Pancreas (tissue), 10 donors: ENCODE data around the gene ITGB4. TPM values are rescaled to one million over a fixed set of nuclear protein-coding genes. Genes with fewer than 3 reads are reported as not detected.

Experiments used
- ATAC-seq, 4 donors: fragments of 200-7000 bp; cut with Tn5 transposase; one replicate each; pipeline versions ENCODE4 v1.8.0 to v1.9.1; 2020; ENCODE audit warnings: mild to moderate bottlenecking in 4 of 4, moderate library complexity in 4 of 4
- DNase-seq, 6 donors: peaks; one replicate each; pipeline ENCODE4 v3.0.0-alpha.2; 2020
- FAIRE-seq: peaks from 2 replicates; lab custom pipeline; 2012; peaks lifted over from hg19 to GRCh38; lab: Jason Lieb, UNC
- H3K27ac ChIP-seq, 4 donors: fragments of 200-600 bp; sonication (generic); 1 replicate in 3 of 4; 2 replicates in 1 of 4; pipeline versions ENCODE4 v1.5.0 to v1.8.0; 2020
- H3K27me3 ChIP-seq, 4 donors: fragments of 200-600 bp; one replicate each; pipeline ENCODE4 v1.8.0; 2021
- H3K36me3 ChIP-seq, 3 donors: fragments of 200-600 bp; sonication (generic) in 1 of 3; one replicate each; pipeline versions ENCODE4 v1.5.0 to v1.8.0; 2020 to 2021
- H3K4me1 ChIP-seq, 3 donors: fragments of 200-600 bp; one replicate each; pipeline ENCODE4 v1.8.0; 2021
- H3K4me3 ChIP-seq, 4 donors: fragments of 200-600 bp; sonication (generic) in 2 of 4; one replicate each; pipeline versions ENCODE4 v1.5.0 to v1.8.0; 2020 to 2021
- H3K9me3 ChIP-seq, 4 donors: fragments of 200-600 bp; one replicate each; pipeline ENCODE4 v1.8.0; 2021
- CTCF ChIP-seq, 4 donors: fragments of 200-600 bp; sonication (generic) in 3 of 4; IDR thresholded peaks; one replicate each; pipeline versions ENCODE4 v1.5.0 to v1.8.0; 2021; ENCODE audit warnings: antibody characterized with exemption in 4 of 4
- WGBS, 2 donors: extraction: QIAGEN DNeasy Blood & Tissue Kit; methylation state at CpG; one replicate each; pipeline ENCODE4 v1.1.7; 2013; 5-methylcytosine and 5-hydroxymethylcytosine counted together
- intact Hi-C, 3 donors: fragments of 100-400 bp; cut with DNase I; formaldehyde crosslinking; loops; one replicate each; pipeline versions ENCODE4 v1.11.1 to v1.14.2; 2022
- polyA plus RNA-seq, 2 donors: library from polyadenylated mRNA; stranded (reverse); fragments of 200-250 nt; gene quantifications; one replicate each; pipeline ENCODE4 v1.2.3, GENCODE V29; 2013
- total RNA-seq, 6 donors: library from RNA; stranded (reverse); fragmentation: NEBNext Ultra II Directional in 4 of 6; extraction: Animal tissue kit (Norgen Biotek cat#: 25700) in 4 of 6; gene quantifications; one replicate each; pipeline versions ENCODE4 v1.2.1 to v1.2.4, GENCODE V29; 2021 to 2023
- donor health status: healthy with polysubstance abuse.
- donor health status: DM: no; HTN: no; CAD: no; lungs with moderate emphysema.
- donor health status: DM: no; HTN: no; CAD: no.
- donor health status: control.
- donor health status: control.
- donor health status: Bipolar disorder and iron deficiency.
- donor health status: DM: yes; HTN: yes; CAD: no.
- donor health status: DM: no; HTN: no; CAD: no.
- donor health status: DM: no; HTN: no; CAD: no.
- donor health status: DM: yes; HTN: yes; CAD: no.

The ITGB4 gene
- total and polyA plus RNA-seq, 8 donors = 16.4 to 50.5 (median 22.7) TPM

GRCh38 chr17:75743625-75744206, 22.5 kb downstream of the ITGB4 start:
- 77 to 80% methylated on average over 24 to 25 of the region's 25 CpGs for WGBS, 2 donors
- no peak for FAIRE-seq
- Histone ChIP-seq H3K4me1 (no peaks in the 10 kb centered on the region), H3K36me3 (no peaks in the 10 kb centered on the region), H3K4me3 (no peak overlapping the region), H3K27me3 (no peaks in the 10 kb centered on the region), H3K27ac (no peak overlapping the region), H3K9me3 (no peaks in the 10 kb centered on the region)
- peak in 2 of 4 donors; percentile 57 to 73 for ATAC-seq
- no peak for TF ChIP-seq CTCF (IDR thresholded peaks at IDR 0.05)
- peak in 2 of 6 donors; percentile 47 to 70 for DNase-seq
- intact Hi-C loops = loop anchor here in 1 of 3 donors (10.0 kb wide), 1 partner anchor 69 kb away; no protein-coding TSS in a partner anchor

GRCh38 chr17:75748706-75749105, 27.4 kb downstream of the ITGB4 start:
- FAIRE-seq (no peak), ATAC-seq (no peak), DNase-seq (peak in 2 of 6 donors; percentile 27 to 54)
- H3K27me3 ChIP-seq = no peaks in the 10 kb centered on the region
- no peak overlapping the region for H3K4me3 ChIP-seq
- WGBS, 2 donors = 72 to 78% methylated on average over 9 of the region's 9 CpGs
- intact Hi-C loops = loop anchor here in 2 of 3 donors (2.0 to 10.0 kb wide), 4 partner anchors 74 to 321 kb away; partner anchors contain the start of gene SMIM5 (in 1 of the 2)
- TF ChIP-seq CTCF (IDR thresholded peaks at IDR 0.05) = no peak
- no peaks in the 10 kb centered on the region for H3K9me3 ChIP-seq
- H3K27ac ChIP-seq = no peak overlapping the region
- no peaks in the 10 kb centered on the region for H3K36me3 ChIP-seq
- H3K4me1 ChIP-seq = no peaks in the 10 kb centered on the region

- ATAC-seq (peak; percentile 63 to 76 (median 69)), FAIRE-seq (no peak), DNase-seq (peak; percentile 68 to 97 (median 88))
- no peak overlapping the region for H3K4me3 ChIP-seq
- H3K27me3 ChIP-seq = no peaks in the 10 kb centered on the region
- no peaks in the 10 kb centered on the region for H3K36me3 ChIP-seq
- no peaks in the 10 kb centered on the region for H3K4me1 ChIP-seq
- 18 to 24% methylated on average over 20 of the region's 20 CpGs for WGBS, 2 donors
- no peak overlapping the region for H3K27ac ChIP-seq
- TF ChIP-seq CTCF (IDR thresholded peaks at IDR 0.05) = peak; percentile 89 to 98 (median 94)
- H3K9me3 ChIP-seq = no peaks in the 10 kb centered on the region
- intact Hi-C loops = loop anchor here (2.0 to 10.0 kb wide), 6 partner anchors 75 to 322 kb away; partner anchors contain the start of gene SMIM5 (in 1 of the 3)
Observed at GRCh38 chr17:75749545-75750389, 28.5 kb downstream of the ITGB4 start.

- intact Hi-C loops = loop anchor here in 1 of 3 donors (5.0 kb wide), 2 partner anchors 79 to 124 kb away; no protein-coding TSS in a partner anchor
- no peak for TF ChIP-seq CTCF (IDR thresholded peaks at IDR 0.05)
- H3K4me1 ChIP-seq = no peaks in the 10 kb centered on the region
Observed at GRCh38 chr17:75750661-75751423, 29.6 kb downstream of the ITGB4 start.

More at GRCh38 chr17:75750661-75751423, 29.6 kb downstream of the ITGB4 start:
- WGBS, 2 donors = 76 to 83% methylated on average over 23 of the region's 23 CpGs
- Histone ChIP-seq H3K36me3 (no peaks in the 10 kb centered on the region), H3K9me3 (no peaks in the 10 kb centered on the region), H3K27me3 (no peaks in the 10 kb centered on the region), H3K27ac (no peak overlapping the region), H3K4me3 (no peak overlapping the region)
- DNase-seq (peak in 2 of 6 donors; percentile 26 to 60), ATAC-seq (no peak), FAIRE-seq (no peak)
